K562 (cell line): ENCODE data around the gene HCST. TPM values are rescaled to one million over a fixed set of nuclear protein-coding genes. Genes with fewer than 3 reads are reported as not detected.

Experiments used
- MGA ChIP-seq: fragments of 450-650 bp; IDR thresholded peaks from 2 replicates; pipeline ENCODE4 v1.6.1; 2016; ENCODE audit warnings: mild to moderate bottlenecking, moderate library complexity
- MYC ChIP-seq, 2 experiments: fragments of 250-450 bp in 1 of 2; sonication (Bioruptor Pico) in 1 of 2; IDR thresholded peaks; 2 replicates each; pipeline versions ENCODE4 v1.5.1 to v1.6.1; 2012 to 2021; ENCODE audit warnings: low read depth in 2 of 2, borderline replicate concordance in 1 of 2, improper control_type of control experiment in 1 of 2, low read length in 1 of 2, mild to moderate bottlenecking in 1 of 2, moderate library complexity in 1 of 2
- polyA plus RNA-seq, 8 experiments: library from polyadenylated mRNA; depleted of rRNA in 4 of 8; stranded (reverse) in 5 of 8; unstranded in 3 of 8; fragments of >200 nt; fragmentation: Nextera tagmentation in 2 of 8; fragmentation: Illumina TruSeq in 1 of 8; extraction: Ambion mirVana in 2 of 8; extraction: Trizol in 1 of 8; gene quantifications; 2 replicates each; pipeline versions ENCODE4 v1.2.1 to v1.2.3, GENCODE V29; 2011 to 2014; ENCODE audit warnings: inconsistent platforms in 1 of 8, missing spikeins in 1 of 8
- total RNA-seq, 7 experiments: library from RNA; depleted of rRNA in 6 of 7; stranded (reverse); fragments of >200 nt in 6 of 7; fragmentation: Illumina TruSeq in 2 of 7; extraction: Trizol in 2 of 7; gene quantifications; 2 replicates each; pipeline versions ENCODE4 v1.2.1 to v1.2.3, GENCODE V29; 2011 to 2021; ENCODE audit warnings: low replicate concordance in 1 of 7

Gene HCST
- total and polyA plus RNA-seq, 9 of the 15 experiments (the other 6 are each of a cell fraction or from before 2014, with no cell fraction given) = 0.29 to 1.9 (median 0.95) TPM; not detected in 2

GRCh38 chr19:35946203-35946602 is 43.9 kb downstream of the HCST start (continued):
- no peak for TF ChIP-seq MGA
- no peak for TF ChIP-seq MYC (IDR thresholded peaks at IDR 0.05; ENCODE audit: low read depth, low read length)
- no peak for TF ChIP-seq MYC (CRISPR knock-in tag; IDR thresholded peaks at IDR 0.05; ENCODE audit: borderline replicate concordance, low read depth)
